Fibroblast of skin of right quadriceps (primary cell): ENCODE measurements around the gene CIDEA.

Source experiments
- DNase-seq: peaks from one replicate; pipeline ENCODE4 v3.0.0-alpha.2; 2013

CIDEA gene

GRCh38 chr18:12302391-12303147 lies 48.4 kb downstream of the CIDEA start:
- no peak for DNase-seq

GRCh38 chr18:12304351-12305210 lies 50.4 kb downstream of the CIDEA start:
- DNase-seq = peak; percentile 39

- DNase-seq = no peak
Measured at GRCh38 chr18:12305211-12305610, 51.0 kb downstream of the CIDEA start.

GRCh38 chr18:12305930-12306629 lies 51.9 kb downstream of the CIDEA start:
- no peak for DNase-seq

GRCh38 chr18:12306752-12307700 lies 52.9 kb downstream of the CIDEA start:
- peak; percentile 70 for DNase-seq

- DNase-seq = peak; percentile 92
Measured at GRCh38 chr18:12307701-12308385, 53.7 kb downstream of the CIDEA start, which contains the start of gene TUBB6. TSS of gene TUBB6 (plus strand) at chr18:12308241. CDS start at chr18:12308293, 52 bp downstream.

- DNase-seq = peak; percentile 82
Measured at GRCh38 chr18:12308386-12309100, 54.4 kb downstream of the CIDEA start.

- DNase-seq = no peak
Measured at GRCh38 chr18:12309683-12310198, 55.6 kb downstream of the CIDEA start.

- no peak for DNase-seq
Measured at GRCh38 chr18:12310762-12311161, 56.6 kb downstream of the CIDEA start.

GRCh38 chr18:12312976-12313375 lies 58.8 kb downstream of the CIDEA start:
- no peak for DNase-seq

- no peak for DNase-seq
Measured at GRCh38 chr18:12313530-12314245, 59.5 kb downstream of the CIDEA start.

GRCh38 chr18:12314591-12315305 lies 60.6 kb downstream of the CIDEA start:
- DNase-seq = no peak

- DNase-seq = no peak
Measured at GRCh38 chr18:12315490-12315889, 61.3 kb downstream of the CIDEA start.

GRCh38 chr18:12315911-12316310 lies 61.8 kb downstream of the CIDEA start:
- no peak for DNase-seq

- peak; percentile 69 for DNase-seq
Measured at GRCh38 chr18:12317664-12318333, 63.6 kb downstream of the CIDEA start.

GRCh38 chr18:12318334-12318697 lies 64.2 kb downstream of the CIDEA start:
- no peak for DNase-seq

GRCh38 chr18:12318857-12319256 lies 64.7 kb downstream of the CIDEA start:
- DNase-seq = no peak

GRCh38 chr18:12321333-12321732 lies 67.2 kb downstream of the CIDEA start:
- no peak for DNase-seq
